ENCODE data around the gene BTBD9.

Gene BTBD9

GRCh38 chr6:38375341-38375740 lies 264.4 kb downstream of the BTBD9 start:
- DNase-seq (ENCODE audit: insufficient read length, low spot score) (no peak), FAIRE-seq (no peak)
- no peak for TF ChIP-seq CTCF (IDR thresholded peaks at IDR 0.05; ENCODE audit: insufficient read depth, missing control alignments)

- no peak for DNase-seq (ENCODE audit: insufficient read length, low spot score)
- no peak for FAIRE-seq
- TF ChIP-seq CTCF (IDR thresholded peaks at IDR 0.05; ENCODE audit: insufficient read depth, missing control alignments): no peak
These were observed 267.8 kb downstream of the BTBD9 start for GRCh38 chr6:38371881-38372280.

GRCh38 chr6:38370653-38371601 lies 268.8 kb downstream of the BTBD9 start:
- DNase-seq (ENCODE audit: insufficient read length, low spot score): no peak
- no peak for TF ChIP-seq CTCF (IDR thresholded peaks at IDR 0.05; ENCODE audit: insufficient read depth, missing control alignments)
- no peak for FAIRE-seq

GRCh38 chr6:38367231-38367630 lies 272.5 kb downstream of the BTBD9 start:
- no peak for FAIRE-seq
- DNase-seq (ENCODE audit: insufficient read length, low spot score): no peak
- TF ChIP-seq CTCF (IDR thresholded peaks at IDR 0.05; ENCODE audit: insufficient read depth, missing control alignments): no peak

- DNase-seq (ENCODE audit: insufficient read length, low spot score): no peak
- no peak for TF ChIP-seq CTCF (IDR thresholded peaks at IDR 0.05; ENCODE audit: insufficient read depth, missing control alignments)
- no peak for FAIRE-seq
These were observed 273.5 kb downstream of the BTBD9 start for GRCh38 chr6:38366234-38366633.

- no peak for TF ChIP-seq CTCF (IDR thresholded peaks at IDR 0.05; ENCODE audit: insufficient read depth, missing control alignments)
- FAIRE-seq: no peak
- DNase-seq (ENCODE audit: insufficient read length, low spot score): no peak
These were observed 275.0 kb downstream of the BTBD9 start for GRCh38 chr6:38364775-38365174.

GRCh38 chr6:38364127-38364526 lies 275.6 kb downstream of the BTBD9 start:
- TF ChIP-seq CTCF (IDR thresholded peaks at IDR 0.05; ENCODE audit: insufficient read depth, missing control alignments): no peak
- no peak for FAIRE-seq
- no peak for DNase-seq (ENCODE audit: insufficient read length, low spot score)
